ENCODE data around the gene RPN1.
A peak's percentile ranks its signal among the peaks of the same experiment; 100 is the strongest.

Gene RPN1

GRCh38 chr3:128648940-128649663 lies 1.5 kb downstream of the RPN1 start:
- DNase-seq = no peak

- no peak for DNase-seq
Observed at GRCh38 chr3:128648402-128648801, 2.2 kb downstream of the RPN1 start.

- no peak for DNase-seq
Observed at GRCh38 chr3:128647307-128647706, 3.3 kb downstream of the RPN1 start.

GRCh38 chr3:128634075-128634611 lies 16.5 kb downstream of the RPN1 start:
- DNase-seq = no peak

- no peak for DNase-seq
Observed at GRCh38 chr3:128632301-128632700, 18.3 kb downstream of the RPN1 start.

GRCh38 chr3:128629936-128630335 lies 20.7 kb downstream of the RPN1 start:
- DNase-seq = no peak

GRCh38 chr3:128625409-128625945 lies 25.1 kb downstream of the RPN1 start:
- DNase-seq = no peak

GRCh38 chr3:128624526-128625138 lies 26.0 kb downstream of the RPN1 start:
- DNase-seq = no peak

GRCh38 chr3:128623762-128624176 lies 26.8 kb downstream of the RPN1 start:
- no peak for DNase-seq

- no peak for DNase-seq
Observed at GRCh38 chr3:128621931-128622330, 28.7 kb downstream of the RPN1 start.

- no peak for DNase-seq
Observed at GRCh38 chr3:128621234-128621633, 29.4 kb downstream of the RPN1 start.

GRCh38 chr3:128620268-128620691 lies 30.3 kb downstream of the RPN1 start:
- no peak for DNase-seq

- DNase-seq = no peak
Observed at GRCh38 chr3:128619146-128619890, 31.3 kb downstream of the RPN1 start.

- DNase-seq = no peak
Observed at GRCh38 chr3:128618398-128618726, 32.3 kb downstream of the RPN1 start.

- DNase-seq = peak; percentile 40 to 69
Observed at GRCh38 chr3:128617557-128618397, 32.8 kb downstream of the RPN1 start.

GRCh38 chr3:128617270-128617556 lies 33.4 kb downstream of the RPN1 start:
- DNase-seq = no peak

- no peak for DNase-seq
Observed at GRCh38 chr3:128616516-128617269, 33.9 kb downstream of the RPN1 start.

GRCh38 chr3:128614076-128614475 lies 36.5 kb downstream of the RPN1 start:
- no peak for DNase-seq

GRCh38 chr3:128613083-128613829 lies 37.4 kb downstream of the RPN1 start:
- no peak for DNase-seq

- no peak for DNase-seq
Observed at GRCh38 chr3:128610451-128611070, 40.1 kb downstream of the RPN1 start.

GRCh38 chr3:128609294-128609693 lies 41.3 kb downstream of the RPN1 start:
- no peak for DNase-seq
